ENCODE results near the gene CDK6.

DNA sequence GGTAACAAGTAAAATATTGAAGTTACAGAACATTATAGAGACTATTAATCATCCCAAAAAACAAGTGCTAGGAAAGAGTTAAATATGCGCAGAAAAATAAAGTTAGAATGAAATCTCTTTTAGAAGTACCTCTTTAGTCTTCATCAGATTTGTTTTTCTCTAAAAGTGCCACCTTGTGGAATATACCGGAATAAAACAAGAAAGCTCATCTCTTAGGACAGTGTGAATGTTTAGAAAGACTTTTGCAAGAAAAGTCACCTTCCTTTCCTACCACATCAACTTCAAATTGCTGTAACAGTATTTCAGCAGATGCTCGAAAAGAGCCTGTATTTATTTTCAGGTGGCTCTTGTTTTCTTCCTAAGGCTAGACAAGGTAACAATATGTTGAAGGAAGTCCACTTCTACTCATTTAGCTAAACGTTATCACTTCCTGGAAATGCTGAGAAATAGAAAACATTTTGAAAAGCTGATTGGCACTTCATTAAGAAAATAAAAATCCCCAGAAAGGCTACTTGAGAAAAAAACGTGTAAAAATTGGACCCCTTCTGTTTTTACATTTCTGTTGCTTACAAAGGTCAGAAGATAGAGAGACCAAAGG is 226.4 kb downstream of the CDK6 start:
- TF ChIP-seq POLR2A (IDR thresholded peaks at IDR 0.05): no peak
- TF ChIP-seq CTCF (IDR thresholded peaks at IDR 0.05 in 4 of 5, conservative IDR thresholded peaks at IDR 0.05 in 1 of 5): peak in 2 of 5 experiments; percentile 21 to 31
